Erythroblast (primary cell): ENCODE measurements around the gene TOMM34.

ENCODE experiments used
- DNase-seq, 2 experiments: peaks; one replicate each; lab custom pipeline; 2025; lab: John Stamatoyannopoulos, UW
- GATA1 ChIP-seq: IDR thresholded peaks from 2 replicates; pipeline ENCODE4 v1.6.1; 2011; ENCODE audit warnings: low read depth, mild to moderate bottlenecking, control low read depth, low read length, moderate library complexity
- POLR2A ChIP-seq: IDR thresholded peaks from 2 replicates; pipeline ENCODE4 v1.6.1; 2011; ENCODE audit warnings: mild to moderate bottlenecking, low read length

The TOMM34 gene

DNA sequence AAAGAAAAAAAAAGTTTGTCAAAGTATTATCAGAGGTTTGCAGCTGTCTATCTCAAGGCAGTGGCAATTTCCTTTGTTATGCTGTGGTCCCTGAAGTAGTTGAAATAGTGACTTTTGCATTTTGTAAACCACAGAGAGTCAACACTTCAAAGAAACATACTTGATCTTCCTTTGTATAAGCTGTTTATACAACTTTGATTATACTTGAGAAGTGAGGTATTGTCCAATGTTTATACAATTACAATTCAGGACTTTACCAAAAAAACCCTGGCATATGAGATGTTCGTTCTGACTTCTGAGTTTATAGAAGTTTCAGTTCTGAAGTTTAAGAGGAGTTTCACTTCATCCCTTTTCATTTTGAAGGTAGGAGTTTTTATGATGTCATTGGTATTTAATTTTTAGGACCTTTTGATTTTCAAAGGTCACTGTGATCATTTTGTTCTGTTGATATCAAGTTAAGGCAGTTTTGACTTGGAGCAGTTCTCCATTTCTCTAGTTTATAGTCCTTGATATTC is 10.1 kb upstream of the TOMM34 start:
- TF ChIP-seq POLR2A, result no peak
- TF ChIP-seq GATA1, result no peak
- DNase-seq, result peak; percentile 50 to 60

DNA sequence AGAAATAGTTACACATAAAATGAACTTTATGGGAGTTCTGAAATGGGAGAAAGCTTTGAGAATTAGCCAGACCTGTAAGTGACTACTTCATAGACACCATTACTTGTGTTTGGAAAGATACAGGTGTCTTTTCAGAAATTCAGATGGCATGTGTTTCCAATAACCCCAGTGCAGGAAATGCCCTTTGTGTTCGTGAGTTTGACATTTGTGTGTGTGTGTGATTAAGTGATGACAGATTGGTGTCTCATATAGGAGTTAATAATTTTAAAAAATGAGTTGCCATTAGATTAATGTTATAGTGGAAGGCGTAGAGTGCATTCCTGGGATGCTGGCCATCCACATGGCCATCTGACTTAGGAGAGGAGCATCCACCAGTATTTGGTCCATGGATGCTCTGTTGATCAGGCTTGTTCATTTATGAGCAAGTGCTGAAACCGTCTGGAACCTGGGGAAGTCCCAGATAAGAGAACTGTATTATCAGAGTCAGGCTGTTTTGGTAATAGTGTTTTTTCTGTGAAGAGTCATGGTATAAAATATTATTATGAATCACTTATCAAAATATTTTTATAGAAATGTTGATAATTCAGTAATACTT is 9.2 kb upstream of the TOMM34 start:
- peak; percentile 53 to 60 for DNase-seq
- TF ChIP-seq POLR2A, result no peak
- TF ChIP-seq GATA1, result no peak

DNA sequence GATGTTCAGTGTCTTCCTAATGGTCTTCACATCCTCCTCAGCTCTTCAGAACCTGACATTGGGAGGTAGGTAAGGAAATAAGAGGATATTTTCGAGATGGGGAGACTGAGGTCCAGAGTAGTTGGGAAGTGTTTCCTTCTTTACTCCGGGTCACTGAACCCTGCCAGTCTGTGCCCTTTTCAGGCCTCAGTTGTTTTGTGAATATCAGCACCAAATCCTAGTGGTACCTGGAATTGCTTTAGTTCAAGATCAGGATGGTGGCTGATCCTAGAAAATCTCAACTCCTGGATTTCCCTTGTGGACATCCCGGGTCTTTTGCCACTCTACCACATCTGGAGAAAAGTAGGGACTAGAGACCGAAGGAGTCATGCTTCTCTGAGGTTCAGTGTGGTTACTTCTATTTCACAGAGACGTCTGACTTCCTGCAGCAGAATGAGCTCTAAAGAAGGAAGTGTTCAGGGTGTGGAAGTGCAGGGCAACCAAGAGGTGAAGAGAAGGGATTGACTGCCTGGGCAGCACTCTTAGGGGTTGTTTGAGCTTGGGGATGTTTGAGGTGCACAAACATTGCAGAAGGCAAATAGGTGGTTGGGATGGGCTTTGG is 7.1 kb upstream of the TOMM34 start:
- DNase-seq, result peak; percentile 38 to 41
- TF ChIP-seq POLR2A (no peak), GATA1 (no peak)

DNA sequence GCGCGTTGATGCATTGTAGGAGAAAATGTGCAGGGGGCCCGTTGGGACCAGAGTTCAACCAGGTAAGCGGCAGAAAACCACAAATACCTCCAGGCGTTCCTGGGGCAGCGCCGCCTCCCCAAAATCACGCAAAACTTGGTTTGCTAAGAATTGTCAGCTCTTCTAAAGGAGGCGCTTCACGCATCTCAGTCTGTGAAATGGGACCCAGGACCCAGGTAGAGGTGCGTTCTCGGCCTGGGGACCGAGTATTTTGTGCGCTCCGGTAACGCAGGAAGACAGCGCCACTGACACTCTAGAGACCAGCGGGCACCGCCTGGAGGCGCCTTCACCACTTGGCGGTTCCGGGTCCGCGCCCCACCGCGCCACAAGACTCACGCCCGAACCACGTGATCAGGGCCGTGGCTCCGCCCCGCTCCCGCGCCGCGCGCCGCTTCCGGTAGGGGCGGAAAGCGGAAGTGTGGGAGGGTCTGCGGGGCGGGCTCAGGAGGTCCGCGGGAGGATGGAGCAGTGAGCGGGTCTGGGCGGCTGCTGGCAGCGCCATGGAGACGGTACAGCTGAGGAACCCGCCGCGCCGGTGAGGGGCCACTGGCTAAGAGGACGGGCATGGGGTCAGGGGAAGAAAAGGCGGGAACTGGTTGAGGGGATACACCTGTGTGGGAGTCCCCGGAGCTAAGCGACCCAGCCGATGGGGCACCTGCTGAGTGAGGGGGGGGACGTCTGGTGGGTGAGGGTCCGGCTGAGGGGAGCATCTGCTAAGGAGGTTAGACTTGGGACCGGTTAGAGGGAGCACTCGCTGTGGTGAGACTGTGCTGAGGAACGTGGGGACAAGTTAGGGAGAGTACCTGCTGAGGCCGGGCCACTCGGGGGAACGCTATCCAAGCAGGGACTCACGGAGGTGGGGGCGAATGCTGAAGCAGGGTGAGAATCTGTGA is 6.1 kb upstream of the TOMM34 start, which contains the start of gene STK4:
TSS of gene STK4 (plus strand) at position 483 of the 932 bp plus-strand sequence. CDS start at position 540, 57 bp downstream.
- TF ChIP-seq GATA1, result no peak
- peak; percentile 92 for TF ChIP-seq POLR2A
- peak; percentile 96 to 98 for DNase-seq

DNA sequence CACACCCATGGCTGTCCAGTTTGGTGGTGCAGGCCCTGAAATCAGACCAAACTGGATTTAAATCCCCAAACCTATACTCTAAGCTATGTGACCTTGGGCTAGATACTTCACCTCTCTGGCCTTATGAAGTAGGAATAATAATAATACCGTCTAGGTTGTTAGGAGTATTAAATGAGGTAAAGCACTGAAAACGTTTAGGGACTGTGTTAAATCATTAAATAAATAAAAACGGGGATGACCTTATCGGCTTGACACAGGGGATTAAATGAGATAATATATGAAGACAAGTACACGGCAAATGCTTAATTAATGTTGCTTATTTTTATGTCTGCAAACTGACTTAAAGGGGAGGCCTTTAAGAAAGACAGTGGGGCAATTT is 5.4 kb upstream of the TOMM34 start:
- DNase-seq, result no peak
- no peak for TF ChIP-seq POLR2A
- no peak for TF ChIP-seq GATA1

DNA sequence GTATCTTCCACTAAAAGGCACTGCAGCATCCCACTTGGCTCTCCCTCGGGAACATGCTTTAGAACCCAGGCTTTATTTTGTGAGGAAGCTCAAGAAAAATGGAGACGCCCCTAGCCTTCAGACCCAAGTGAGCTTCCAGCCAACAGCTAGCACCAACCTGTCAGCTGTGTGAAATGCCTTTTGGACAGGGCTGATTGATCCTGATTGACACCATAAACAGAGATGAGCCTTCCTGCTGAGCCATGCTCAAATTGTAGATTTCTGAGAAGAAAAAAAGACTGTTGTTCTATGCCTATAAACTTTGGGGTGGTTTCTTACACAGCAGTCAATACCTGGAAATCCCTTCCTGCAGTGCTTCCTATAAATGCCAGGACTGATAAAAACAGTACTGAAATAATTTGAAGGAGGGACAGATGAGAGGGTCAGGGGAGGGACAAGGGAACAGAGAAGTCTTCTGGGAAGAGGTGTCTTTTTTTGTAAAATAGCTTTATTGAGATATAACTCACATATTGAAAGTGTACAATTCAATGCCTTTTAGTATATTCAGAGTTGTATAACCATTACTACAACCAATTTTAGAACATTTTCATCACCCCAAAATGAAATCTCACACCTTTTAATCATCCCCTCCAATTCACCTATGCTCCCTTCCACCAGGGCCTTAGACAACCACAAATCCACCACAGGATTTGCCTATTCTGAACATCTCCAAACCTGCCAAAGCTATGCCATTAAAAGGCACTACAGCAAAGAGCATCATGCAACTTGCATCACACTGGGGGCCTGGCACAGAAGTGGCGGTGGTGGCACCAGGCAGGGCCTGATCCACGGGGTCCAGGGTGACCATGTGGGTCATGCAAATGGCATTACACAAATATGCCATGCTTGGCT is 3.4 kb upstream of the TOMM34 start:
- TF ChIP-seq GATA1 (no peak), POLR2A (no peak)
- DNase-seq, result no peak

DNA sequence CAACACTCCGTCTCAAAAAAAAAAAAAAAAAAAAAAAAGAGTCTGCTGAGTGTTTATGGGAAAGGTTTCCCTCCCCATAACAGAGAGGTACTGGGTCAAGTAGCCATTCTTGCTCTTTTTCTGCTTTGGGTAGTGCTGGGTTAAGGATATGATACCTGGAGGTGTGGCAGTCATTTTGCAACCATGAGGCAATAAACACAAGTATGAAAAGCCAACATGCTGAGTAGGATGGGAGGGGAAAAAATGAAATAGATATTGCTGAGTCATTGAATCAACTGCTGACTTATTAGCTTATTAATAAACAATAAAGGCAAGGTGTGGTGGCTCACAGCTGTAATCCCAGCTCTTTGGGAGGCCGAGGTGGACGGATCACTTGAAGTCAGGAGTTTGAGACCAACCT is 2.3 kb upstream of the TOMM34 start:
- peak; percentile 37 to 58 for DNase-seq
- TF ChIP-seq POLR2A (no peak), GATA1 (no peak)

DNA sequence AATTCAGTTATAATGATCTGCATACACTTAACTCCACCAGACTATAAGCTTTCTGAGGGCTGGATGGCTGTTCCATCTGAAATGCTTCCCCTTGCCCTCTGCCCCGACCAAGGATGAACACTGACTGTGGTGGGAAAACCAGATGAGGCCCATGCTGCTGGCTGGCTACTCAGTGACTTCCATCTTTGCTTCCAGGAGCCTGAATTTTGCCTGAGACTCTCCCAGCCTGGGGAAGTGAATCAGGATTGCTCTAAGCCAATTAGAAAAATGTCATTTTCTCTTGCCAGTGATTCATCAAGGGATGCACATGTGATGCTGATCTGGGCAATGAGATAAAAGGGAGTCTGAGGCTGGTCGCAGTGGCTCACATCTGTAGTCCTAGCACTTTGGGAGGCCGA is 1.7 kb upstream of the TOMM34 start:
- peak; percentile 46 to 53 for DNase-seq
- TF ChIP-seq GATA1, result no peak
- no peak for TF ChIP-seq POLR2A

DNA sequence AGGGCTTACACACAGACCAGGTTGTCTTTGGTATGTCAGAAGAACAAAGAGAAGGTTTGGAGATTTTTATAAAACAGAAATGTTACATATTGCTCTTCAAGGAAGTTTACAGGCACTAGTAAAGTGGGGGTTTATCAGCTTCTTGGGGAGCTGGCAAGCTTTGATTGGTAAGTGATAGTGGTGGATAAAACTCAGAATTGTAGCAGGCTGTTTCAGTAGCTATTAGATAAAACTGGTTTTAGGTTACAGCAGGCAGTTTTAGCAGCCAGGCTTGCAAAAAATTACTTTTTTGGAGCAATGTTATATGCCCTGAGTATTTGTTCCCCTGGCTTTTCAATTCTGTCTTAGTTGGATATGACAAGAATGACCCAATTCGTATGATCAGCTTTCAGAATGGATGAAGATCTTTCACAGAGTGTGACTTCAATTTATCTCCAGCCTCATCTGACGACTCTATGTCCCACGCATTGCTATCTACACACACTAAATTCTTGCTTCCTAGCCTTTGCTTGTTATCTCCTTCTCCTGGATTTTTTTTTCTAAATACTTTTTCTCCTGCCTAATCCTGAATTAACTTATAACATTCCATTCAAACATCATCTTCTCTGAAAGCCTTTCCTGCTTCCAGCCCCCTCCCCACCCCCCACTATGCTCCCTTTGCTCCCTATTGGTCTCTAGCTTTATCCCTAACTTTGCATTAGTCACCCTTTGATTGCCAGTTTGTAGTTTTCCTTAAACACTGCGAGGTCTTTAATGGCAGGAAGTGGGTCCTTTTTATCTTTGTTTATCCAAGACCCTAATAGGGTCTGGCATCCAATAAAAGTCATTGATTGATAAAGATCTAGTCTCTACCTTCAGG is 1.0 kb upstream of the TOMM34 start:
- TF ChIP-seq POLR2A (no peak), GATA1 (no peak)
- DNase-seq, result peak; percentile 49 to 59

DNA sequence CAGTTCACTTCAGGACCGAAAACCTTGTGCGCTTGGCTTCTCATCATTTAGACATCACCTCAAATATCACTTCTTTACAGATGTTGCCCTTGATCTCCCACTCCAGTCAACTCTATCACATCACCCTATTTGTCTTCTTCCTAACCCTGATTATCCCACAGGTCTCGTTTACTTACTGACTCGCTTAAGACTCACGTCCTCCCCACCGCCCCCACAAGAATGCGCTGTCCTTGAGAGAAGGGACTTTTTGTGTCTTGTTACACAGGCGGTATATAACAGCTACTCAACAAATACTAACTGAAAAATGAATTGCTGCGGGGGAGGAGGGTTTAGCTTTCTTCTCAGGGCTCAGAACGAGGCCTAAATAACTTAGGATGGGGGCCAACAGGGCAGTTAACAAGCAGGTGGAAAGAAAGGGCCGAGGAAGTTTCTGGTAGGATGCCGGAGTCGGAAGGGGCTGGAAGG is 527 bp downstream of the TOMM34 start:
- peak; percentile 71 to 72 for DNase-seq
- TF ChIP-seq POLR2A (no peak), GATA1 (no peak)

DNA sequence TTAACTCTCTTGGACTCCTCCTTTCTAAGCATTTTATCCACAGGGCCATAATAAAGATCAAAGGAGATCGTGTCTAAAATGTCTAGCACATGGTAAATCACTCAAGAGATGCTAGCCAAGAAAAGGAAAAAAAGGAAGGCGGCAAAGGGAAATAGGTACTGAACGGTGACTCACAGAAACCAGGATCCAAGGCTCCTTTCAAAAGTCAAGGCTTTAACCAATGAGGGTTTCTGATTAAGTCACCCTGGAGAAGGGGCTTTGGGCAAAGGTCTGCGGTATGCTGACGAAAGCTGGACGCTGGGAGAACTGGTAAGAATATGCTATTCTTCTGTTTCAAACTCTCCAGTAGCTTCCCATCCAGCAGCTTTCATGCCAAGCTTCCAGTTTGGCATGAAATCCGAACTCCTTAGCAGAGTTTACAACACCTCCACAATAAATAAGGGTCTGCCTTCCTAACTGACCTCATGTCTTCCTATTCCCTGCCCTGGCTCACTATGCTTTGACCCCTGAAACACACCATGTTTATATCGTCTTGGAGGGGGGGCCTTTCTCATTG is 1.0 kb downstream of the TOMM34 start:
- TF ChIP-seq GATA1, result no peak
- no peak for TF ChIP-seq POLR2A
- no peak for DNase-seq

DNA sequence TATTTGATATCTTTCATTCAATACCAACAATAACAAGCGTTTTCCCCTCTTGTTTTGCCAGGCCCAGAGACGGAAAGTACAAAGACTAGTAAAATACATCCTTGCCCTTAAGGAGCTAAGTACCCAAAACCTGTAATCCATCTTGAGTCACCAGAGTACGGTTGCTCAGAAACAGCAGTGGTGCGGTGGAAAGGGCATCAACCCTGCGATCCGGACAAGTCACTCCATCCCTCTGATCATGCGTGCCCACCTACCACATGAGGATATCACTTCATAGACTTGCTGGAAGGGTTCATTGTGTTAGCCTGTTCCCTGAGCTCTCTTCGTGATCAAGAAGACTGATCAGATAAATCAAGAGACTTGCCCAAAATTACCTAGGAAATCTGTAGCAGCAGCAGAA is 1.9 kb downstream of the TOMM34 start:
- no peak for DNase-seq
- TF ChIP-seq POLR2A (no peak), GATA1 (no peak)
